Astrocyte (in vitro differentiated cells and primary cell): Measurements from ENCODE around the gene SLC6A7. TPM values are rescaled to one million over a fixed set of nuclear protein-coding genes. Genes with fewer than 3 reads are reported as not detected.
"Not testable (repeated sequence)": the region's sequence is repeated elsewhere in the genome, so short reads cannot be mapped to it uniquely, and the experiment has no call there.

Experiments used
- DNase-seq: peaks from one replicate; pipeline ENCODE4 v3.0.0-alpha.2; 2010; ENCODE audit warnings: low read depth
- FAIRE-seq: peaks from 2 replicates; lab custom pipeline; 2011; peaks lifted over from hg19 to GRCh38; lab: Jason Lieb, UNC
- H2AFZ ChIP-seq: 2 replicates; pipeline ENCODE4 v1.6.0; 2012; ENCODE audit warnings: low read depth, low read length, inconsistent platforms
- H3K27ac ChIP-seq: 2 replicates; pipeline ENCODE4 v1.5.1; 2011; ENCODE audit warnings: low read depth, low read length, inconsistent platforms
- H3K27me3 ChIP-seq: 2 replicates; pipeline ENCODE4 v1.6.0; 2011; ENCODE audit warnings: low read length, inconsistent platforms; ENCODE audit not compliant: insufficient read depth
- H3K36me3 ChIP-seq: 2 replicates; pipeline ENCODE4 v1.5.1; 2011; ENCODE audit warnings: low read length, inconsistent platforms; ENCODE audit not compliant: insufficient read depth
- H3K4me1 ChIP-seq: 2 replicates; pipeline ENCODE4 v1.5.1; 2011; ENCODE audit warnings: low read length, inconsistent platforms; ENCODE audit not compliant: insufficient read depth
- H3K4me2 ChIP-seq: 2 replicates; pipeline ENCODE4 v1.6.0; 2012; ENCODE audit warnings: low read length, inconsistent platforms
- H3K4me3 ChIP-seq: 2 replicates; pipeline ENCODE4 v1.5.1; 2011; ENCODE audit warnings: low read depth, mild to moderate bottlenecking, low read length, inconsistent platforms; ENCODE audit not compliant: insufficient read depth
- H3K79me2 ChIP-seq: 2 replicates; pipeline ENCODE4 v1.6.0; 2012; ENCODE audit warnings: mild to moderate bottlenecking, low read length, inconsistent platforms; ENCODE audit not compliant: insufficient read depth
- H3K9ac ChIP-seq: 2 replicates; pipeline ENCODE4 v1.6.0; 2012; ENCODE audit warnings: mild to moderate bottlenecking, low read length, inconsistent platforms
- H3K9me3 ChIP-seq: 2 replicates; pipeline ENCODE4 v1.5.1; 2012; ENCODE audit warnings: low read depth, mild to moderate bottlenecking, low read length, inconsistent platforms; ENCODE audit not compliant: insufficient read depth
- H4K20me1 ChIP-seq: 2 replicates; pipeline ENCODE4 v1.6.0; 2012; ENCODE audit warnings: low read length, inconsistent platforms; ENCODE audit not compliant: insufficient read depth
- H3K27ac Mint-ChIP-seq: one replicate; pipeline ENCODE4 v1.8.0; 2021; ENCODE audit warnings: mild to moderate bottlenecking, mixed read lengths; ENCODE audit not compliant: unreplicated experiment
- H3K27me3 Mint-ChIP-seq: one replicate; pipeline ENCODE4 v1.8.0; 2021; ENCODE audit warnings: low read depth, mixed read lengths; ENCODE audit not compliant: unreplicated experiment
- H3K36me3 Mint-ChIP-seq: one replicate; pipeline ENCODE4 v1.8.0; 2021; ENCODE audit warnings: low read depth, mixed read lengths; ENCODE audit not compliant: unreplicated experiment
- H3K4me1 Mint-ChIP-seq: one replicate; pipeline ENCODE4 v1.8.0; 2021; ENCODE audit warnings: low read depth, mixed read lengths; ENCODE audit not compliant: unreplicated experiment
- H3K4me3 Mint-ChIP-seq: one replicate; pipeline ENCODE4 v1.8.0; 2021; ENCODE audit warnings: mild to moderate bottlenecking, moderate library complexity, mixed read lengths; ENCODE audit not compliant: unreplicated experiment
- H3K9me3 Mint-ChIP-seq: one replicate; pipeline ENCODE4 v1.8.0; 2021; ENCODE audit warnings: mild to moderate bottlenecking, mixed read lengths; ENCODE audit not compliant: unreplicated experiment
- EZH2 ChIP-seq: IDR thresholded peaks from 2 replicates; pipeline ENCODE4 v1.6.1; 2012; ENCODE audit warnings: mild to moderate bottlenecking, low read length, inconsistent platforms; ENCODE audit not compliant: insufficient read depth
- total RNA-seq: library from RNA; stranded (reverse); gene quantifications from 2 replicates; pipeline ENCODE4 v1.2.1, GENCODE V29; 2021
- TF ChIP-seq, protein P1 (sequence below): IDR thresholded peaks from 2 replicates; pipeline ENCODE4 v1.5.1; 2011; ENCODE audit warnings: low read depth, mild to moderate bottlenecking, inconsistent platforms, low read length, moderate library complexity; ENCODE audit not compliant: insufficient read depth

SLC6A7 gene
- total RNA-seq, 1 donor from 2014 or later = not detected

DNA sequence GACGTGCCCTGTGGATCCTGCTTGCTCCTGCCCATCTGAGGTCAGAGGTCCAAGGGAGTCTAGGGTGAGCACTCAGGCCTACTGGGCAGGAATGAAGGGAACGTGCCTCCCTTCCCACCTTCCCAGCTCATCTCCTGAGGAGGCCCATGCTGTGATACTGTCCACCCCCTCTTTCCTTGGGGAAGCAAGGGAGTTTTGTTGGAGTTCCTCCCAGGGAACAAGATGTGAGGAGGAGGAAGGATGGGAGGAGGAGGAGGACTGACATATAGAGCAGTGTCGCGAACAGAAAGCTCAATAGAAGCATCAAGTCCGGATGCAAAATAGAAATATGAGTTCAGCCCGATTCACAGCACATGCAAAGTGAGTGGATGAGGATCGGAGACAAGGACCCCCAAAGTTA, 41.0 kb downstream of the SLC6A7 start:
- H3K4me1 Mint-ChIP-seq = no peaks in the 10 kb centered on the region
- H3K9me3 Mint-ChIP-seq = no peaks in the 10 kb centered on the region
- DNase-seq = no peak
- no peaks in the 10 kb centered on the region for H3K9me3 ChIP-seq
- H3K4me2 ChIP-seq = no peak overlapping the region
- no peak overlapping the region for H3K9ac ChIP-seq
- peaks cover 35% of the 10 kb centered on the region for H3K27me3 Mint-ChIP-seq
- no peak overlapping the region for H3K4me3 Mint-ChIP-seq
- H2AFZ ChIP-seq = no peak overlapping the region
- TF ChIP-seq, protein P1, sequence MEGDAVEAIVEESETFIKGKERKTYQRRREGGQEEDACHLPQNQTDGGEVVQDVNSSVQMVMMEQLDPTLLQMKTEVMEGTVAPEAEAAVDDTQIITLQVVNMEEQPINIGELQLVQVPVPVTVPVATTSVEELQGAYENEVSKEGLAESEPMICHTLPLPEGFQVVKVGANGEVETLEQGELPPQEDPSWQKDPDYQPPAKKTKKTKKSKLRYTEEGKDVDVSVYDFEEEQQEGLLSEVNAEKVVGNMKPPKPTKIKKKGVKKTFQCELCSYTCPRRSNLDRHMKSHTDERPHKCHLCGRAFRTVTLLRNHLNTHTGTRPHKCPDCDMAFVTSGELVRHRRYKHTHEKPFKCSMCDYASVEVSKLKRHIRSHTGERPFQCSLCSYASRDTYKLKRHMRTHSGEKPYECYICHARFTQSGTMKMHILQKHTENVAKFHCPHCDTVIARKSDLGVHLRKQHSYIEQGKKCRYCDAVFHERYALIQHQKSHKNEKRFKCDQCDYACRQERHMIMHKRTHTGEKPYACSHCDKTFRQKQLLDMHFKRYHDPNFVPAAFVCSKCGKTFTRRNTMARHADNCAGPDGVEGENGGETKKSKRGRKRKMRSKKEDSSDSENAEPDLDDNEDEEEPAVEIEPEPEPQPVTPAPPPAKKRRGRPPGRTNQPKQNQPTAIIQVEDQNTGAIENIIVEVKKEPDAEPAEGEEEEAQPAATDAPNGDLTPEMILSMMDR = no peak
- no peak for TF ChIP-seq EZH2
- no peak overlapping the region for H3K27ac ChIP-seq
- H3K79me2 ChIP-seq = no peaks in the 10 kb centered on the region
- H4K20me1 ChIP-seq = no peaks in the 10 kb centered on the region
- H3K36me3 ChIP-seq = no peaks in the 10 kb centered on the region
- no peak overlapping the region for H3K27ac Mint-ChIP-seq
- H3K4me1 ChIP-seq = no peaks in the 10 kb centered on the region
- H3K4me3 ChIP-seq = no peak overlapping the region
- no peaks in the 10 kb centered on the region for H3K27me3 ChIP-seq
- no peaks in the 10 kb centered on the region for H3K36me3 Mint-ChIP-seq
- no peak for FAIRE-seq

DNA sequence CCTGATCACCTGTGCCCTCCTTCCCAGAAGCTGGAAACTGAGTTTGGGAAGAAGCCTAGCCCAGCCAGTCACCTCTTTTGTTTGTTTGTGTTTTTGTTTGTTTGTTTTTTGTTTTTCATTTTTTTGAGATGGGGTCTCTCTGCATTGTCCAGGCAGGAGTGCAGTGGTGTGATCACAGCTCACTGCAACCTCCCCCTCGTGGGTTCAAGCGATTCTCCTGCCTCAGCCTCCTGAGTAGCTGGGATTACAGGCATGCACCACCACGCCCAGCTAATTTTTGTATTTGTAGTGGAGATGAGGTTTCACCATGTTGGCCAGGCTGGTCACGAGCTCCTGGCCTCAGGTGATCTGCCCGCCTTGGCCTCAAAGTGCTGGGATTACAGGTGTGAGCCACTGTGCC, 43.8 kb downstream of the SLC6A7 start:
- not testable (repeated sequence) for DNase-seq, H3K27ac Mint-ChIP-seq

DNA sequence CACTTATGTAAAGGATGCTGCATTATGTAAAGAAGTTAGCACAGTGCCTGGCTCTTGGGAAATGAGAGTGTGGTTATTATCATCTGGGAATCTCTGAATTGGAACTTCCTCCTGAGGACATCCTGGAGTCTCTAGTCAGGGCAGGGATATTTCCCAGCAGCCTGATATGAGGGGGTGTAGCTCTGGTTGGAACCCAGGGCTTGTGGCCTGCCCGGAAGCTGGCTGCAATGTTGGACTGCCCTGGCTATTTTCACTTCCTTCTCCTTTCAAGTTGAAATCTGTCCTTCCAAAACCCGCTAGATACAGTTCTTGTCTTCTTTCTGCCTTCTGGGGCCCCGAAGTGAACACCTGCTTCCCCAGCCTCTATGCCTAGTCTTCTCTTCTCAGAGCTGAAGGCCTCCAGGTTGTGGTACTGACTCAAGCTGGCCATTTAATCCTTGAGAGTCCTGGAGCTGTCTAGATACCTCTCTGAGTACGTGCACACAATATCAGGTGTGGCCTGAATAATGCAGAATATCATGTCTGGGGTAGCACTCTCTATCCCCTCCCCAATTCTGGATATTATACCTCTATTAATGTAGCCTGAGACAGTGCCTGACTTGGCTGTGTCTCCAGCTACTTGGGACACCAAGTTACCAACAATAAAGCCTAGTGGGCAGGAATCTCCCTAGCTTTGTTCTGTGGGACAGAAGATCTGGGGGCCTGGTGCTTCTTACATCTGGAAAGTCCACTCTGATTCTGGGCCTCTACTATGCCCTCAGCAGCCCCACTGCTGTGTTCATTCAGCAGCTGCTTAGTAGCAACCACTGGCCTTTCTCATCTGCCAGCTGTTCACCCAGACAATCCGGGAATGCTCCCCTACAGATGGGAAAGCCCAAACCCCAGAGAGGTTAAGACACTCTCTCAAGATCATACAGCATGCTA, 45.0 kb downstream of the SLC6A7 start:
- no peak overlapping the region for H3K4me3 ChIP-seq
- no peaks in the 10 kb centered on the region for H3K27me3 ChIP-seq
- H3K9me3 ChIP-seq = no peaks in the 10 kb centered on the region
- H3K4me3 Mint-ChIP-seq = no peak overlapping the region
- H3K4me1 Mint-ChIP-seq = no peaks in the 10 kb centered on the region
- no peaks in the 10 kb centered on the region for H3K9me3 Mint-ChIP-seq
- H3K27ac Mint-ChIP-seq = no peak overlapping the region
- H3K36me3 Mint-ChIP-seq = peaks cover 2% of the 10 kb centered on the region
- H3K27ac ChIP-seq = no peak overlapping the region
- FAIRE-seq (no peak), DNase-seq (no peak)
- H3K4me2 ChIP-seq = no peak overlapping the region
- no peak overlapping the region for H2AFZ ChIP-seq
- no peaks in the 10 kb centered on the region for H3K4me1 ChIP-seq
- no peaks in the 10 kb centered on the region for H3K36me3 ChIP-seq
- H3K79me2 ChIP-seq = no peaks in the 10 kb centered on the region
- H4K20me1 ChIP-seq = no peaks in the 10 kb centered on the region
- no peak for TF ChIP-seq EZH2
- TF ChIP-seq, protein P1 = no peak
- peaks cover 30% of the 10 kb centered on the region for H3K27me3 Mint-ChIP-seq
- H3K9ac ChIP-seq = no peak overlapping the region

More for the DNA sequence above, 43.8 kb downstream of the SLC6A7 start:
- H3K4me1 ChIP-seq, H3K4me1 Mint-ChIP-seq, H3K9ac ChIP-seq, H3K36me3 ChIP-seq, H3K27ac ChIP-seq, H3K4me3 Mint-ChIP-seq, H3K4me3 ChIP-seq, H3K9me3 ChIP-seq, H3K9me3 Mint-ChIP-seq, H2AFZ ChIP-seq, H4K20me1 ChIP-seq, FAIRE-seq, H3K27me3 ChIP-seq, H3K79me2 ChIP-seq, H3K36me3 Mint-ChIP-seq, H3K4me2 ChIP-seq: not testable (repeated sequence)
- peaks cover 24% of the 10 kb centered on the region for H3K27me3 Mint-ChIP-seq
